ENCODE results near the gene MCC. TPM values are rescaled to one million over a fixed set of nuclear protein-coding genes. Genes with fewer than 3 reads are reported as not detected.

MCC gene
- total and polyA plus RNA-seq, 2 of the 4 experiments (the other 2 are of a cell fraction), result 5.0 to 20.6 TPM

DNA sequence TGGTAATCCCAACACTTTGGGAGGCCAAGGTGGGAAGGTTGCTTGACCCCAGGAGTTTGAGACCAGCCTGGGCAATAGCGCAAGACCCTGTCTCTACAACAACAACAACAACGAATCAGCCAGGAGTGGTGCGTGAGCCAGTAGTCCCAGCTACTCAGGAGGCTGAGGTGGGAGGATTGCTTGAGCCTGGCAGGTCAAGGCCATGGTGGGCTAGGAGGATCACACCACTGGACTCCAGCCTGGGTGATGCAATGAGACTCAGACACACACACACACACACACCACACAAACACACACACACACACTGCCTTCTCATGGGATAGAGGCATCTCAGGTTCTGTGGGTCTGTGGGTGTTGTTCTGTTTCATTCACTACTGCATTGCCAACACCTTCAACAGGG lies 396.6 kb downstream of the MCC start:
- Histone ChIP-seq H3K27me3 (ENCODE audit: control insufficient read depth, insufficient read depth, low read length) (no peaks in the 10 kb centered on the region), H3K79me1 (ENCODE audit: low read depth in 1 of 2, low read length in 2 of 2) (no peaks in the 10 kb centered on the region), H4K20me1 (ENCODE audit: insufficient read depth, low read length) (peaks cover 4% of the 10 kb centered on the region; the same call in 1 of the 2 replicates), H2BK120ac (ENCODE audit: low read depth, low read length) (no peak overlapping the region), H3K4ac (ENCODE audit: low read depth, low read length) (no peak overlapping the region), H3K27ac (ENCODE audit: insufficient read depth, low read length) (no peak overlapping the region), H3K56ac (ENCODE audit: extremely low read depth, insufficient read depth, low read length) (no peak overlapping the region), H3K9me1 (ENCODE audit: insufficient read depth, low read length) (peaks cover 9% of the 10 kb centered on the region; the same call in 1 of the 2 replicates), H3K4me1 (ENCODE audit: control insufficient read depth, insufficient read depth, low read length) (peaks cover 6% of the 10 kb centered on the region), H2BK20ac (ENCODE audit: low read depth, low read length) (no peak overlapping the region), H2AFZ (replicated peaks; ENCODE audit: low read length, poor library complexity) (no peak overlapping the region), H3K9ac (ENCODE audit: low read depth, low read length) (no peak overlapping the region), H3K4me3 (ENCODE audit: insufficient read depth, low read depth, low read length) (no peak overlapping the region), H4K91ac (ENCODE audit: insufficient read depth, low read depth, low read length) (no peak overlapping the region), H3K23ac (ENCODE audit: low read depth, low read length) (no peak overlapping the region), H3K9me3 (ENCODE audit: control insufficient read depth, insufficient read depth, low read length) (no peaks in the 10 kb centered on the region), H2AK9ac (replicated peaks; ENCODE audit: low read depth, low read length, poor library complexity) (no peak overlapping the region), H2BK5ac (ENCODE audit: low read depth, low read length, poor library complexity, severe bottlenecking) (no peak overlapping the region), H3K18ac (ENCODE audit: low read depth, low read length) (no peak overlapping the region), H4K8ac (ENCODE audit: low read depth in 2 of 2, low read length in 2 of 2) (no peak overlapping the region), H3K14ac (replicated peaks; ENCODE audit: low read depth, low read length) (0 out of 2 replicates have a peak overlapping the region, but pooled peaks have one; percentile 21), H3K36me3 (ENCODE audit: control insufficient read depth, insufficient read depth, low read length) (peaks cover 21% of the 10 kb centered on the region), H2BK15ac (ENCODE audit: low read depth, low read length) (no peak overlapping the region), H2AK5ac (ENCODE audit: low read depth, low read length) (no peak overlapping the region), H4K5ac (ENCODE audit: low read depth, low read length) (no peak overlapping the region), H3K4me2 (ENCODE audit: low read depth, low read length) (no peak overlapping the region)
- DNase-seq (no peak), ATAC-seq (ENCODE audit: low read depth) (no peak)
- WGBS, 2 experiments (ENCODE audit: extremely low coverage in 2 of 2, insufficient read length in 1 of 2), result no CpG with 5 or more reads among the region's 3 CpGs
- TF ChIP-seq POLR2A (IDR thresholded peaks at IDR 0.05; ENCODE audit: low read depth, low read length) (no peak), CEBPB (IDR thresholded peaks at IDR 0.05; ENCODE audit: low read depth, low read length) (0 out of 2 replicates have a peak, but pooled peaks have one; percentile 5)
- intact Hi-C loops (cut with micrococcal nuclease), result no loop called here
- dilution Hi-C loops (cut with HindIII; ENCODE audit: low sequenced_read_pairs, unreplicated experiment), result no loop called here
- BruUV-seq (replicated peaks), result no TSS peak
- ChIA-PET POLR2A (ENCODE audit: unreplicated experiment) (no interaction called here), CTCF (no interaction called here)
- in situ Hi-C loops (cut with MboI; ENCODE audit: low sequenced_read_pairs), result no loop called here
